Osteocyte (in vitro differentiated cells): Measurements from ENCODE around the gene CFTR. TPM values are rescaled to one million over a fixed set of nuclear protein-coding genes. Genes with fewer than 3 reads are reported as not detected.

Source experiments
- DNase-seq: peaks from one replicate; pipeline ENCODE4 v3.0.0; 2021; ENCODE audit warnings: mixed read lengths; ENCODE audit not compliant: unreplicated experiment; ENCODE audit errors: extremely low spot score
- H3K27ac Mint-ChIP-seq: one replicate; pipeline ENCODE4 v1.8.0; 2021; ENCODE audit warnings: mild to moderate bottlenecking, mixed read lengths; ENCODE audit not compliant: unreplicated experiment
- H3K27me3 Mint-ChIP-seq: one replicate; pipeline ENCODE4 v1.8.0; 2021; ENCODE audit warnings: mixed read lengths; ENCODE audit not compliant: unreplicated experiment
- H3K36me3 Mint-ChIP-seq: one replicate; pipeline ENCODE4 v1.8.0; 2021; ENCODE audit warnings: mixed read lengths; ENCODE audit not compliant: unreplicated experiment
- H3K4me1 Mint-ChIP-seq: one replicate; pipeline ENCODE4 v1.8.0; 2021; ENCODE audit warnings: mixed read lengths; ENCODE audit not compliant: unreplicated experiment
- H3K4me3 Mint-ChIP-seq: one replicate; pipeline ENCODE4 v1.8.0; 2021; ENCODE audit warnings: mild to moderate bottlenecking, moderate library complexity, mixed read lengths; ENCODE audit not compliant: unreplicated experiment
- H3K9me3 Mint-ChIP-seq: one replicate; pipeline ENCODE4 v1.8.0; 2021; ENCODE audit warnings: mixed read lengths; ENCODE audit not compliant: unreplicated experiment
- total RNA-seq: library from RNA; stranded (reverse); gene quantifications from 2 replicates; pipeline ENCODE4 v1.2.1, GENCODE V29; 2021
- TF ChIP-seq, protein P1 (sequence below): fragments of 200-600 bp; sonication (generic); IDR thresholded peaks from 2 replicates; pipeline ENCODE4 v1.5.0; 2021; ENCODE audit warnings: antibody characterized with exemption, mild to moderate bottlenecking, moderate library complexity

CFTR gene
- total RNA-seq, 1 donor from 2014 or later: not detected

DNA sequence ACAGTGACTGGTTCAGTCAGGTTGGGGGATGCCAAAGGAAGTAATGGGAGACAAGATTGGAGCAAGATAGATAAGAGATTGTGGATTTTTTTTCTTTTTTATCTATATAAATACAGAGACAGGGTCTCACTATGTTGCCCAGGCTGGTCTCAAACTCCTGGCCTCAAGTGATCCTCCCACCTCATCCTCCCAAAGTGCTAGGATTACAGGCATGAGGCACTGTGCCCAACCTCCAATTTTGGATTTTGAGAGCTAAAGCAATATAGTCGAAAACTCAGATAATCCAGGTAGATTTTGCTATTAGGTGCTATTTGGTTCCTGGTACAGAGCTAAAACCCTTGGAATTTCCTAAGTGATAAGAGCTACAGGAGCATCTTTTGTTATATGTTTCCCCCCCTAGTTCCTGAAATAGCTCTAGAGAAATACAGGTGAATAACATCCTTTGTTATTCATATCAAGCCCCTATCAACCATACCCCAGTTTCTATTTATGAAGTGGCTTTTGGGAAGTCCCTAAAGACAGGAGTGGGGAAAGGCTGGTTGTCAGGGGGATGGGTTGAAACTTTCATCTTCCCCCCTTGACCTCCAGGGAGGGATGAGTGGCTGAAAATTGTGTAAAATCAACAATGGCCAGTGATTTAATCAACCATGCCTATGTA is 151.2 kb downstream of the CFTR start:
- TF ChIP-seq, protein P1, sequence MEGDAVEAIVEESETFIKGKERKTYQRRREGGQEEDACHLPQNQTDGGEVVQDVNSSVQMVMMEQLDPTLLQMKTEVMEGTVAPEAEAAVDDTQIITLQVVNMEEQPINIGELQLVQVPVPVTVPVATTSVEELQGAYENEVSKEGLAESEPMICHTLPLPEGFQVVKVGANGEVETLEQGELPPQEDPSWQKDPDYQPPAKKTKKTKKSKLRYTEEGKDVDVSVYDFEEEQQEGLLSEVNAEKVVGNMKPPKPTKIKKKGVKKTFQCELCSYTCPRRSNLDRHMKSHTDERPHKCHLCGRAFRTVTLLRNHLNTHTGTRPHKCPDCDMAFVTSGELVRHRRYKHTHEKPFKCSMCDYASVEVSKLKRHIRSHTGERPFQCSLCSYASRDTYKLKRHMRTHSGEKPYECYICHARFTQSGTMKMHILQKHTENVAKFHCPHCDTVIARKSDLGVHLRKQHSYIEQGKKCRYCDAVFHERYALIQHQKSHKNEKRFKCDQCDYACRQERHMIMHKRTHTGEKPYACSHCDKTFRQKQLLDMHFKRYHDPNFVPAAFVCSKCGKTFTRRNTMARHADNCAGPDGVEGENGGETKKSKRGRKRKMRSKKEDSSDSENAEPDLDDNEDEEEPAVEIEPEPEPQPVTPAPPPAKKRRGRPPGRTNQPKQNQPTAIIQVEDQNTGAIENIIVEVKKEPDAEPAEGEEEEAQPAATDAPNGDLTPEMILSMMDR: no peak
- DNase-seq: no peak
- peaks cover 17% of the 10 kb centered on the region for H3K27me3 Mint-ChIP-seq
- no peak overlapping the region for H3K27ac Mint-ChIP-seq
- no peaks in the 10 kb centered on the region for H3K4me1 Mint-ChIP-seq
- H3K36me3 Mint-ChIP-seq: no peaks in the 10 kb centered on the region
- H3K9me3 Mint-ChIP-seq: peaks cover 8% of the 10 kb centered on the region
- no peak overlapping the region for H3K4me3 Mint-ChIP-seq

DNA sequence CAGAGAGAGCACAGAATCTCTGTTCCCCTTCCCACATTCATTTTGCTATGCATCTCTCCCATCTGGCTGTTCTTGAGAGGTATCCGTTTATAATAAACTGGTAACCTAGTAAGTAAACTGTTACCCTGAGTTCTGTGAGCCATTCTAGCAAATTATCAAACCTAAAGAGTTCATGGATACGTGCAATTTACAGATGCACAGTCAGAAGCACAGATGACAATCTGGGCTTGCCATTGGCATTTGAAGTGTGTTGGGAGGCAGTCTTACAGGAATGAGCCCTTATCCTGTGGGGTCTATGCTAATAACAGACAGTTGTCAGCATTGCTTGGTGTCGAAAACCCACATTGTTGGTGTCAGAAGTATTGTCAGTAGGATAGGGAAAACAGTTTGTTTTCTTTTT is 151.8 kb downstream of the CFTR start:
- Mint-ChIP-seq H3K36me3 (no peaks in the 10 kb centered on the region), H3K27ac (no peak overlapping the region), H3K4me3 (no peak overlapping the region), H3K27me3 (peaks cover 19% of the 10 kb centered on the region), H3K4me1 (no peaks in the 10 kb centered on the region), H3K9me3 (peaks cover 8% of the 10 kb centered on the region)
- no peak for DNase-seq
- TF ChIP-seq, protein P1: no peak

DNA sequence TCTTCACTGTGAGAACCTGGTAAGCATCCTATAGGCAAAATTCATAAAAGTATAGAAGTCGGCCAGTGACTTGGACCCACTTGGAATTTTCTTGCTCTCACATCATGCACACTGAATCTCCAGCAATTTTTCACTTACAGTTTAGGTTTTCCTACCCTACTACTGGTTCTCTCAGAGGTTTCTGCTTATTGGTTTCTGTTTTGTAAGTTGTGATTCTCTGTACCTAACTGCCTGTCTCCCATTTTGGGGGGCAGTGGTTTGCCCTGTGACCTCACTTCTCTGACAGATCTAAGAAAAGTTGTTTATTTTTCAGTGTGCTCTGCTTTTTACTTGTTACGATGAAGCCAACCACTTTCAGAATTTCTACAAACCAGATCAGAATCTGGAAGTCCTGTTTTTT is 158.1 kb downstream of the CFTR start:
- Mint-ChIP-seq H3K4me3 (no peak overlapping the region), H3K27ac (no peak overlapping the region), H3K27me3 (peaks cover 15% of the 10 kb centered on the region), H3K9me3 (peaks cover 8% of the 10 kb centered on the region), H3K36me3 (no peaks in the 10 kb centered on the region), H3K4me1 (no peaks in the 10 kb centered on the region)
- TF ChIP-seq, protein P1: no peak
- DNase-seq: no peak

DNA sequence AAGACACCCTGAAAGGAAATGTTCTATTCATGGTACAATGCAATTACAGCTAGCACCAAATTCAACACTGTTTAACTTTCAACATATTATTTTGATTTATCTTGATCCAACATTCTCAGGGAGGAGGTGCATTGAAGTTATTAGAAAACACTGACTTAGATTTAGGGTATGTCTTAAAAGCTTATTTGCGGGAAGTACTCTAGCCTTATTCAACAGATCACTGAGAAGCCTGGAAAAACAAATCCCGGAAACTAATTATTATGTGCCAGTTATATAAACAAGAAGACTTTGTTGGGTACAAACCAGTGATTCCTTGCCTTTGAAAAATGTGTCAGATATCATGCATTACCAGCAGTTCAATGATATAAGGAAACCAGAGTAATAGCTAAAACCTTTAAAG is 160.1 kb downstream of the CFTR start:
- no peak for DNase-seq
- H3K27ac Mint-ChIP-seq: no peak overlapping the region
- H3K27me3 Mint-ChIP-seq: peaks cover 10% of the 10 kb centered on the region
- no peaks in the 10 kb centered on the region for H3K36me3 Mint-ChIP-seq
- TF ChIP-seq, protein P1: no peak
- H3K9me3 Mint-ChIP-seq: no peaks in the 10 kb centered on the region
- H3K4me3 Mint-ChIP-seq: no peak overlapping the region
- no peaks in the 10 kb centered on the region for H3K4me1 Mint-ChIP-seq

DNA sequence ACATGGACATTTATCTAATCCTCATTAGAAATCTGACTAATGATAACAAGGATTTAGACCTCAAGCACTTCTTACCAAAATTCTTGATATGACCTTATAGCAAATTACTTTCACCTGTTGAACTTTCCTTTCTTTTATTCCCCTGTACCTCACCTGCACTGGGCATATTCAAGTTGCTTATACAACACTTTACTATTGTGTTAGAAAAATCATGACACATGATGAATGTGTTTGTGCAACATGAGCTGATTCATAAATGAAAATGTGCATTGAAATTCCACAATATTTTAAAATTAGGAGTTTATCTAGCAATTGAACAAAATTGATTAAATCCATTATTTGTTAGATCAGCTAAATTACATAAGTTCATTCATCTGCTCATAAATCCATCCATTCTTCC is 160.6 kb downstream of the CFTR start:
- TF ChIP-seq, protein P1: no peak

More for the DNA sequence above, 160.6 kb downstream of the CFTR start:
- Mint-ChIP-seq H3K27ac (no peak overlapping the region), H3K4me1 (no peaks in the 10 kb centered on the region), H3K4me3 (no peak overlapping the region), H3K9me3 (no peaks in the 10 kb centered on the region), H3K36me3 (no peaks in the 10 kb centered on the region), H3K27me3 (peaks cover 10% of the 10 kb centered on the region)
- DNase-seq: no peak
